ENCODE data around the gene TPP1.

TPP1 gene

DNA sequence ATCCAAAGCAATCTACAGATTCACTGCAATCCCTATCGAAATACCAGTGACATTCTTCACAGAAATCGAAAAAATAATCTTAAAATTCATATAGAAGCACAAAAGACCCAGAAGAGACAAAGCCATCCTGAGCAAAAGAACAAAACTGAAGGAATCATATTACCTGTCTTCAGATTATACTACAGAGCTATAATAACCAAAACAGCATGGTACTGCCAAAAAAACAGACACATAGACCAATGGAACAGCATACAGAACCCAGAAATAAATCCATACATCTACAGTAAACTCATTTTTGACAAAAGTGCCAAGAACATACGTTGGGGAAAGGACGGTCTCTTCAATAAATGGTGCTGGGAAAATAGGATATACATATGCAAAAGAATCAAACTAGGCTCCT, 34.7 kb downstream of the TPP1 start:
- Histone ChIP-seq H3K9me3 (no peaks in the 10 kb centered on the region), H3K4me3 (ENCODE audit: low read depth in 1 of 2, low read length in 1 of 2) (no peak overlapping the region), H3K36me3 (no peaks in the 10 kb centered on the region), H3K4me1 (ENCODE audit: control insufficient read depth in 1 of 2, insufficient read depth in 1 of 2, low read depth in 1 of 2, low read length in 1 of 2) (no peaks in the 10 kb centered on the region), H3K27me3 (no peaks in the 10 kb centered on the region), H3K27ac (no peak overlapping the region)
- TF ChIP-seq, protein P1, sequence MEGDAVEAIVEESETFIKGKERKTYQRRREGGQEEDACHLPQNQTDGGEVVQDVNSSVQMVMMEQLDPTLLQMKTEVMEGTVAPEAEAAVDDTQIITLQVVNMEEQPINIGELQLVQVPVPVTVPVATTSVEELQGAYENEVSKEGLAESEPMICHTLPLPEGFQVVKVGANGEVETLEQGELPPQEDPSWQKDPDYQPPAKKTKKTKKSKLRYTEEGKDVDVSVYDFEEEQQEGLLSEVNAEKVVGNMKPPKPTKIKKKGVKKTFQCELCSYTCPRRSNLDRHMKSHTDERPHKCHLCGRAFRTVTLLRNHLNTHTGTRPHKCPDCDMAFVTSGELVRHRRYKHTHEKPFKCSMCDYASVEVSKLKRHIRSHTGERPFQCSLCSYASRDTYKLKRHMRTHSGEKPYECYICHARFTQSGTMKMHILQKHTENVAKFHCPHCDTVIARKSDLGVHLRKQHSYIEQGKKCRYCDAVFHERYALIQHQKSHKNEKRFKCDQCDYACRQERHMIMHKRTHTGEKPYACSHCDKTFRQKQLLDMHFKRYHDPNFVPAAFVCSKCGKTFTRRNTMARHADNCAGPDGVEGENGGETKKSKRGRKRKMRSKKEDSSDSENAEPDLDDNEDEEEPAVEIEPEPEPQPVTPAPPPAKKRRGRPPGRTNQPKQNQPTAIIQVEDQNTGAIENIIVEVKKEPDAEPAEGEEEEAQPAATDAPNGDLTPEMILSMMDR (IDR thresholded peaks at IDR 0.05): no peak

DNA sequence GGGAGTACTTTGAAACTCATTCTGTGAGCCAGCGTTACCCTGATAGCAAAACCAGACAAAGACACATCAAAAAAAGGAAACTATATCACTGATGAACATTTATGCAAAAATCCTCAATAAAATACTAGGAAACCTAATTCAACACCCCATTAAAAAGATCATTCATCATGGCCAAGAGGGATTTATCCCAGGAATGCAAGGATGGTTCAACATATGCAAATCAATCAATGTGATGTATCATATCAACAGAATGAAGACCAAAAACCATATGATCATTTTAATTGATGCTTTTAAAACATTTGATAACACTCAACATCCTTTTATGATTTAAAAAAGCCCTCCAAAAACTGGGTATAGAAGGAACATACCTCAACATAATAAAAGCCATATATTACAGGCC, 35.6 kb downstream of the TPP1 start:
- H3K36me3 ChIP-seq: no peaks in the 10 kb centered on the region
- no peaks in the 10 kb centered on the region for H3K27me3 ChIP-seq

DNA sequence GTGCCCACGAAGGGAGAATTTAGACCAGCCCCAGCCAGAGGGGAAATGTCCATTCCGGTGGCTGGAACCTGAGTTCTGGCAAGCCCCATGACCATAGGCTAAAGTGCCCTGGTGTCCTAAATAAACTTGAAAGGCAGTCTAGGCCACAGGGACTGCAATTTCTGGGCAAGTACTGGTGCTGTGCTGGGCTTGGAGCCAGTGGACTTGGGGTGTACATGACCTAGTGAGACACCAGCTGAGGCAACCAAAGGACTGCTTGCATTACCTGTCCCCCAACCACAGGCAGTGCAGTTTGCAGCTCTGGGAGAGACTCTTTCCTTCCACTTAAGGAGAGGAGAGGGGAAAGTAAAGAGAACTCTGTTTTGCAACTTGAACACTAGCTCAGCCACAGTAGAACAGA, 39.5 kb downstream of the TPP1 start:
- TF ChIP-seq, protein P1 (IDR thresholded peaks at IDR 0.05): no peak
- H3K27ac ChIP-seq: no peak overlapping the region
- peaks cover 0 to 3% of the 10 kb centered on the region in 2 experiments for H3K4me1 ChIP-seq (ENCODE audit: control insufficient read depth in 1 of 2, insufficient read depth in 1 of 2, low read depth in 1 of 2, low read length in 1 of 2)
- no peak overlapping the region for H3K4me3 ChIP-seq (ENCODE audit: low read depth in 1 of 2, low read length in 1 of 2)
- no peaks in the 10 kb centered on the region for H3K36me3 ChIP-seq
- no peaks in the 10 kb centered on the region for H3K27me3 ChIP-seq
- no peaks in the 10 kb centered on the region for H3K9me3 ChIP-seq

More for the DNA sequence above, 35.6 kb downstream of the TPP1 start:
- Histone ChIP-seq H3K9me3 (no peaks in the 10 kb centered on the region), H3K27ac (no peak overlapping the region), H3K4me3 (ENCODE audit: low read depth in 1 of 2, low read length in 1 of 2) (no peak overlapping the region), H3K4me1 (ENCODE audit: control insufficient read depth in 1 of 2, insufficient read depth in 1 of 2, low read depth in 1 of 2, low read length in 1 of 2) (no peaks in the 10 kb centered on the region)
- TF ChIP-seq, protein P1 (IDR thresholded peaks at IDR 0.05): no peak

DNA sequence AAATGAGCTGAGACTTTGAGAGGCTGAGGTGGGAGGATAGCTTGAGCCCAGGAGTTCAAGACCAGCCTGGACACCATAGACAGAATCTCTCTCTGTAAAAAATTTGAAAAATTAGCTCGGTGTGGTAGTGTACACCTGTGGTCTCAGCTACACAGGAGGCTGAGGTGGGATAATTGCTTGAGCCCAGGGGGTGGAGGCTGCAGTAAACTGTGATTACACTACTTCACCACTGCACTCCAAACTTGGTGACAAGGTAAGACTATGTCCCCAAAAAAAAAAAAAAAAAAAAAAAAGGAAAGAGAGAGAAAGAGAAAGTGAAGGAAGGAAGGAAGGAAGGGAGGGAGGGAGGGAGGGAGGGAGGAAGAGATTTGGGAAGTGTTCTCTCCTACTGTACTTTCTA, 41.1 kb downstream of the TPP1 start:
- H3K36me3 ChIP-seq: no peaks in the 10 kb centered on the region
- H3K27me3 ChIP-seq: no peaks in the 10 kb centered on the region
- H3K9me3 ChIP-seq: no peaks in the 10 kb centered on the region
- TF ChIP-seq, protein P1 (IDR thresholded peaks at IDR 0.05): no peak
- no peak overlapping the region for H3K27ac ChIP-seq
- H3K4me1 ChIP-seq (ENCODE audit: control insufficient read depth in 1 of 2, insufficient read depth in 1 of 2, low read depth in 1 of 2, low read length in 1 of 2): peaks cover 0 to 3% of the 10 kb centered on the region in 2 experiments
- no peak overlapping the region for H3K4me3 ChIP-seq (ENCODE audit: low read depth in 1 of 2, low read length in 1 of 2)

DNA sequence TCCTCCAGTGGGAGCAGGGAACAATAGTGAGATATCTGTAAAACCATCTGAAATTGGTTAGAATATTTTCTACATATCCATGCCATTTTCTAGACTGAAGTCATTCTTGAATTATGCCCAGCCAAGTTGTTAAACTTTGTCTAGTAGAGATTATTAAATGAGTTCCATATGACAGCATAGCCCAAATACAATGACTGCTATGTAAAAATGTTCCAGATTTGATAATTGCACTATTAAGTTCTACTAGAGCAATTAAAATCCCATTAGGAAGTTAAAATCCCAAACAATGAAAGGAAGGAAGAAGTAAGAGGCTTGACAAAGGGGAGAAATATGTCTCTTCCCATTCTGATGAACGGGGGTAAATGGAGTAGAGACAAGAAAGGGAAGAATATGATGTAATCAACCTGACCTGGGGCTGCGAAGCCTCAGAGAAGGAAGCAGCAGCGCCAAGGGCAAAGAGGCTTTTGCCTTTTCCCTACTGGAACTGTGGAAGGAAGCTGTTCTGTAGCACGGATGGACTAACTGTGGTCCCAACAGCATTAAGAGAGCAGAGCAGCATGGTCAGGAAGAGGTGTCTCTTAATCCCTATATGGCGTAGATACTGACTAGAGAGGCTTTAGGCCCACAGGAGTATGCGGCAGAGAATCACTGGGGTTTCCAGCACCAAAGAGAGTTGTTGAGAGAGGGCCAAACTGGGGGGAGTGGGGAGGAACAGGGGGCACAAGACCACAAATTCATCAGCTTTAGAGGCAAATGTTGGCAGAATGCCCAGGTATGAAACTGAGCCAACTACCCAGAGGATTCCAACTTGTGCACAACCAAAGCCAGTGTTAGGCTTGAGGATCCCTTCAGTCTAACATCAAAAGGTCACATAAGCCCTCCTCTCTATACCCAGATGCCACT, 42.5 kb downstream of the TPP1 start:
- TF ChIP-seq, protein P1 (IDR thresholded peaks at IDR 0.05): no peak
- H3K9me3 ChIP-seq: no peaks in the 10 kb centered on the region
- no peaks in the 10 kb centered on the region for H3K27me3 ChIP-seq
- H3K4me3 ChIP-seq (ENCODE audit: low read depth in 1 of 2, low read length in 1 of 2): no peak overlapping the region
- peaks cover 0 to 3% of the 10 kb centered on the region in 2 experiments for H3K4me1 ChIP-seq (ENCODE audit: control insufficient read depth in 1 of 2, insufficient read depth in 1 of 2, low read depth in 1 of 2, low read length in 1 of 2)
- H3K27ac ChIP-seq: no peak overlapping the region
- no peaks in the 10 kb centered on the region for H3K36me3 ChIP-seq

Measured in neutrophil (primary cell).